ENCODE measurements around the gene ANK3.

- no peak for TF ChIP-seq EZH2 (IDR thresholded peaks at IDR 0.05; ENCODE audit: low read length, missing control alignments)
- TF ChIP-seq, protein P1, sequence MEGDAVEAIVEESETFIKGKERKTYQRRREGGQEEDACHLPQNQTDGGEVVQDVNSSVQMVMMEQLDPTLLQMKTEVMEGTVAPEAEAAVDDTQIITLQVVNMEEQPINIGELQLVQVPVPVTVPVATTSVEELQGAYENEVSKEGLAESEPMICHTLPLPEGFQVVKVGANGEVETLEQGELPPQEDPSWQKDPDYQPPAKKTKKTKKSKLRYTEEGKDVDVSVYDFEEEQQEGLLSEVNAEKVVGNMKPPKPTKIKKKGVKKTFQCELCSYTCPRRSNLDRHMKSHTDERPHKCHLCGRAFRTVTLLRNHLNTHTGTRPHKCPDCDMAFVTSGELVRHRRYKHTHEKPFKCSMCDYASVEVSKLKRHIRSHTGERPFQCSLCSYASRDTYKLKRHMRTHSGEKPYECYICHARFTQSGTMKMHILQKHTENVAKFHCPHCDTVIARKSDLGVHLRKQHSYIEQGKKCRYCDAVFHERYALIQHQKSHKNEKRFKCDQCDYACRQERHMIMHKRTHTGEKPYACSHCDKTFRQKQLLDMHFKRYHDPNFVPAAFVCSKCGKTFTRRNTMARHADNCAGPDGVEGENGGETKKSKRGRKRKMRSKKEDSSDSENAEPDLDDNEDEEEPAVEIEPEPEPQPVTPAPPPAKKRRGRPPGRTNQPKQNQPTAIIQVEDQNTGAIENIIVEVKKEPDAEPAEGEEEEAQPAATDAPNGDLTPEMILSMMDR (conservative IDR thresholded peaks at IDR 0.05 in 1 of 2, IDR thresholded peaks at IDR 0.05 in 1 of 2; ENCODE audit: low read depth in 1 of 2, low read length in 2 of 2) = no peak
Observed at GRCh38 chr10:60025279-60025678, 364.4 kb downstream of the ANK3 start.

Data from fibroblast of lung (primary cell).